Adrenal gland (tissue), 5 donors: Measurements from ENCODE around the gene DEDD.

Source experiments
- CTCF ChIP-seq, 6 experiments: fragments of 450-650 bp in 4 of 6; fragments of 200-600 bp in 2 of 6; sonication (generic) in 1 of 6; IDR thresholded peaks; 1 replicate in 5 of 6; 2 replicates in 1 of 6; pipeline versions ENCODE4 v1.5.1 to v1.8.0; 2016 to 2021; ENCODE audit warnings: antibody characterized with exemption in 6 of 6, mild to moderate bottlenecking in 2 of 6, moderate library complexity in 1 of 6
- POLR2A ChIP-seq, 2 donors: fragments of 450-650 bp; IDR thresholded peaks; one replicate each; pipeline ENCODE4 v1.6.1; 2017; ENCODE audit warnings: antibody characterized with exemption in 2 of 2, mild to moderate bottlenecking in 2 of 2, moderate library complexity in 1 of 2
- donor health status: DM: no; HTN: no; CAD: no.

- TF ChIP-seq POLR2A (IDR thresholded peaks at IDR 0.05): no peak
- TF ChIP-seq CTCF (IDR thresholded peaks at IDR 0.05): no peak
Measured at GRCh38 chr1:161072751-161073449, 59.6 kb downstream of the DEDD start.
